GM13976 (cell line): ENCODE results near the gene HPS1.

Experiments
- DNase-seq: peaks from one replicate; pipeline ENCODE4 v3.0.0; 2012; ENCODE audit warnings: low spot score
- CTCF ChIP-seq: IDR thresholded peaks from 2 replicates; pipeline ENCODE4 v1.5.1; 2012; ENCODE audit warnings: borderline replicate concordance, mild to moderate bottlenecking; ENCODE audit not compliant: insufficient read depth; ENCODE audit errors: extremely low read depth, missing control alignments, control extremely low read depth
- in situ Hi-C: fragments of 300-500 bp; cut with MboI; formaldehyde crosslinking; loops from one replicate; pipeline ENCODE4 v1.12.0; 2022; ENCODE audit warnings: low sequenced_read_pairs, mixed read lengths, inconsistent platforms; ENCODE audit not compliant: unreplicated experiment

Gene HPS1

GRCh38 chr10:98397089-98397600 is 49.6 kb downstream of the HPS1 start:
- TF ChIP-seq CTCF = no peak
- no peak for DNase-seq
- in situ Hi-C loops = no loop called here

- in situ Hi-C loops = no loop called here
- no peak for DNase-seq
- TF ChIP-seq CTCF = no peak
Observed at GRCh38 chr10:98396096-98397063, 50.4 kb downstream of the HPS1 start.

GRCh38 chr10:98394851-98395440 is 51.8 kb downstream of the HPS1 start:
- no peak for DNase-seq
- in situ Hi-C loops = no loop called here
- TF ChIP-seq CTCF = no peak

- in situ Hi-C loops = no loop called here
- TF ChIP-seq CTCF = no peak
- no peak for DNase-seq
Observed at GRCh38 chr10:98391578-98391991, 55.1 kb downstream of the HPS1 start.

- no peak for DNase-seq
- in situ Hi-C loops = no loop called here
- no peak for TF ChIP-seq CTCF
Observed at GRCh38 chr10:98391065-98391464, 55.7 kb downstream of the HPS1 start.

- in situ Hi-C loops = no loop called here
- no peak for DNase-seq
- TF ChIP-seq CTCF = no peak
Observed at GRCh38 chr10:98390406-98390805, 56.3 kb downstream of the HPS1 start.
